Mesothelial cell of epicardium (in vitro differentiated cells): ENCODE results near the gene KLHL17. TPM values are rescaled to one million over a fixed set of nuclear protein-coding genes. Genes with fewer than 3 reads are reported as not detected.
A peak's percentile ranks its signal among the peaks of the same experiment; 100 is the strongest.
"Not testable (repeated sequence)": the region's sequence is repeated elsewhere in the genome, so short reads cannot be mapped to it uniquely, and the experiment has no call there.

Source experiments
- DNase-seq, 2 experiments: peaks; one replicate each; pipeline ENCODE4 v3.0.0; 2021; ENCODE audit warnings: low spot score in 2 of 2; ENCODE audit not compliant: unreplicated experiment in 2 of 2
- H3K27ac Mint-ChIP-seq: 2 replicates; pipeline ENCODE4 v1.8.0; 2021; ENCODE audit warnings: mixed read lengths
- H3K27me3 Mint-ChIP-seq: 2 replicates; pipeline ENCODE4 v1.8.0; 2021; ENCODE audit warnings: low read depth, mixed read lengths
- H3K36me3 Mint-ChIP-seq: 2 replicates; pipeline ENCODE4 v1.8.0; 2021; ENCODE audit warnings: mixed read lengths
- H3K4me1 Mint-ChIP-seq: 2 replicates; pipeline ENCODE4 v1.8.0; 2021; ENCODE audit warnings: mixed read lengths
- H3K4me3 Mint-ChIP-seq: 2 replicates; pipeline ENCODE4 v1.8.0; 2021; ENCODE audit warnings: mild to moderate bottlenecking, moderate library complexity, mixed read lengths
- H3K9me3 Mint-ChIP-seq: 2 replicates; pipeline ENCODE4 v1.8.0; 2021; ENCODE audit warnings: mixed read lengths
- total RNA-seq: library from RNA; stranded (reverse); gene quantifications from 3 replicates; pipeline ENCODE4 v1.2.1, GENCODE V29; 2021
- TF ChIP-seq, protein P1 (sequence below): fragments of 200-600 bp; sonication (generic); IDR thresholded peaks from one replicate; pipeline ENCODE4 v1.5.0; 2021; ENCODE audit warnings: antibody characterized with exemption; ENCODE audit not compliant: unreplicated experiment

The KLHL17 gene
- total RNA-seq, 1 donor from 2014 or later: 47.0 TPM

- DNase-seq: no peak
- Mint-ChIP-seq H3K9me3 (no peaks in the 10 kb centered on the region), H3K4me1 (peaks cover 34% of the 10 kb centered on the region), H3K27me3 (no peaks in the 10 kb centered on the region), H3K36me3 (peaks cover 21% of the 10 kb centered on the region), H3K4me3 (peak overlapping the region; percentile 22), H3K27ac (peak overlapping the region; percentile 84)
- TF ChIP-seq, protein P1, sequence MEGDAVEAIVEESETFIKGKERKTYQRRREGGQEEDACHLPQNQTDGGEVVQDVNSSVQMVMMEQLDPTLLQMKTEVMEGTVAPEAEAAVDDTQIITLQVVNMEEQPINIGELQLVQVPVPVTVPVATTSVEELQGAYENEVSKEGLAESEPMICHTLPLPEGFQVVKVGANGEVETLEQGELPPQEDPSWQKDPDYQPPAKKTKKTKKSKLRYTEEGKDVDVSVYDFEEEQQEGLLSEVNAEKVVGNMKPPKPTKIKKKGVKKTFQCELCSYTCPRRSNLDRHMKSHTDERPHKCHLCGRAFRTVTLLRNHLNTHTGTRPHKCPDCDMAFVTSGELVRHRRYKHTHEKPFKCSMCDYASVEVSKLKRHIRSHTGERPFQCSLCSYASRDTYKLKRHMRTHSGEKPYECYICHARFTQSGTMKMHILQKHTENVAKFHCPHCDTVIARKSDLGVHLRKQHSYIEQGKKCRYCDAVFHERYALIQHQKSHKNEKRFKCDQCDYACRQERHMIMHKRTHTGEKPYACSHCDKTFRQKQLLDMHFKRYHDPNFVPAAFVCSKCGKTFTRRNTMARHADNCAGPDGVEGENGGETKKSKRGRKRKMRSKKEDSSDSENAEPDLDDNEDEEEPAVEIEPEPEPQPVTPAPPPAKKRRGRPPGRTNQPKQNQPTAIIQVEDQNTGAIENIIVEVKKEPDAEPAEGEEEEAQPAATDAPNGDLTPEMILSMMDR: no peak
These were observed 15.8 kb upstream of the KLHL17 start for GRCh38 chr1:944341-945325.

DNA sequence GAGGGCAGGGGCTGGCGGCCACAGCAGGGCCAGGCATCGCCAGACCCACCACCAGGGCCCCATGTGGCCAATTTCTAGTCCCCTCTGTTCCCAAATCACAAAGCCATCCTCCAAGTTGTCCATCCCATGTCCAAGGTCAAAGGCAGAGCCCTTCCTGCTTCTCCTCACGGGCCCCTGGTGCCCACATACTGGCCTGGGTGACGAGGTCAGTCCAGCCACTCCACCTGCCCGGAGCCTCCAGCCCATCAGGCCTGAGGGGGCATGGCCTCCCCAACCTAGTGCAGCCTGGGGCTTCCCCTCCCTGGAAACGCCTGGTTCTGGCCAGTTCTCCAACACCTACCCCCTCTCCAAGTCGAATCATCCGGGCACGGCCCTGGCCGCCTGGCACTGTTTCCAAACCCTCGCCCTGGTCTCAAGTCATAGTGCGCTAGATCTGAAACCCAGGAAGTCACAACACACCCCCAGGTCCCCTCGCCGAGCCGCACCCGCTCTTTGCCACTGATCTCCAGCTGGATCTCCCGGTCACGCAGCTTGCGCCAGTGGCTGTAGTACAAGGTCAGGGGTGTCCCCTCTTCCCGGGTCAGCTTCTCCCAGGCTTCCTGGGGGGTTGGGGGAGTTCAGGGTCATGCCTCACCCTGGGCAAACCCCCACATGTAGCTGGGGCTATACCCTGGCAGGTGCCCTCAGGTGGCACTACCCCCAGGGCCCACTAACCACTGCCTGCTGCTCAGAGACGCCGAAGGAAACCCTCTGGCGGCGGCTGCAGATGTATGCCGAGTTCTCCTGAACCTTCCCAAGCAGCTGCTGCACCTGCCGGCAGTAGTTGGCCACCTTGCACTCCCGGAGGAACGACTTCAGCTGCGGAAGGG lies 14.5 kb upstream of the KLHL17 start:
- no peak for DNase-seq
- Mint-ChIP-seq H3K9me3 (no peaks in the 10 kb centered on the region), H3K36me3 (peaks cover 31% of the 10 kb centered on the region), H3K4me1 (peaks cover 30% of the 10 kb centered on the region), H3K27me3 (no peaks in the 10 kb centered on the region), H3K27ac (no peak overlapping the region), H3K4me3 (no peak overlapping the region)
- TF ChIP-seq, protein P1: no peak

GRCh38 chr1:946811-947210 lies 13.6 kb upstream of the KLHL17 start:
- not testable (repeated sequence) for H3K4me3 Mint-ChIP-seq, DNase-seq, H3K27me3 Mint-ChIP-seq, H3K9me3 Mint-ChIP-seq, H3K27ac Mint-ChIP-seq
- peaks cover 37% of the 10 kb centered on the region for H3K36me3 Mint-ChIP-seq
- H3K4me1 Mint-ChIP-seq: peaks cover 26% of the 10 kb centered on the region

- Mint-ChIP-seq H3K27ac (no peak overlapping the region), H3K4me1 (peaks cover 25% of the 10 kb centered on the region), H3K27me3 (no peaks in the 10 kb centered on the region), H3K9me3 (no peaks in the 10 kb centered on the region), H3K4me3 (no peak overlapping the region), H3K36me3 (peaks cover 40% of the 10 kb centered on the region)
- TF ChIP-seq, protein P1: no peak
- DNase-seq: no peak
These were observed 12.4 kb upstream of the KLHL17 start for GRCh38 chr1:947958-948357.

GRCh38 chr1:950268-950667 lies 10.1 kb upstream of the KLHL17 start:
- Mint-ChIP-seq H3K27ac (no peak overlapping the region), H3K9me3 (no peaks in the 10 kb centered on the region), H3K4me3 (no peak overlapping the region), H3K27me3 (no peaks in the 10 kb centered on the region), H3K4me1 (peaks cover 5% of the 10 kb centered on the region), H3K36me3 (peaks cover 54% of the 10 kb centered on the region)
- DNase-seq: no peak
- TF ChIP-seq, protein P1: no peak
